HEK293 (cell line): ENCODE measurements around the gene COL5A2.

Experiments
- CTCF ChIA-PET: fragments of 350-600 bp; formaldehyde crosslinking; extraction: SDS; loops from one replicate; lab custom pipeline; 2021; ENCODE audit warnings: antibody characterized with exemption; lab: Yijun Ruan, JAX
- POLR2A ChIA-PET: fragments of 300-600 bp; formaldehyde crosslinking; extraction: SDS; loops from one replicate; lab custom pipeline; 2020; ENCODE audit warnings: antibody characterized with exemption, inconsistent platforms; lab: Yijun Ruan, JAX
- H3K27ac ChIP-seq: fragments of 200-500 bp; sonication (Bioruptor generic); 2 replicates; pipeline ENCODE4 v1.5.1; 2014; ENCODE audit warnings: low read depth, low read length, control low read depth, inconsistent platforms; ENCODE audit errors: extremely low read depth
- H3K36me3 ChIP-seq, 2 experiments: fragments of 200-500 bp in 1 of 2; sonication (Bioruptor generic) in 1 of 2; 1 replicate in 1 of 2; 2 replicates in 1 of 2; pipeline ENCODE4 v1.5.1; 2014 to 2017; ENCODE audit warnings: inconsistent platforms in 2 of 2, low read length in 2 of 2; ENCODE audit not compliant: control insufficient read depth in 2 of 2, insufficient read depth in 1 of 2
- H3K4me1 ChIP-seq: fragments of 200-500 bp; sonication (Bioruptor generic); 2 replicates; pipeline ENCODE4 v1.5.1; 2014; ENCODE audit warnings: mild to moderate bottlenecking, low read length, inconsistent platforms; ENCODE audit not compliant: control insufficient read depth, insufficient read depth
- H3K4me3 ChIP-seq: 2 replicates; pipeline ENCODE4 v1.5.1; 2011; ENCODE audit warnings: low read depth, mild to moderate bottlenecking, control low read depth, low read length, moderate library complexity
- H3K9me3 ChIP-seq: fragments of 200-500 bp; sonication (Bioruptor generic); 2 replicates; pipeline ENCODE4 v1.5.1; 2014; ENCODE audit warnings: low read depth, low read length, inconsistent platforms; ENCODE audit not compliant: control insufficient read depth, insufficient read depth
- BCL11B ChIP-seq: fragments of 450-650 bp; formaldehyde crosslinking; IDR thresholded peaks from 2 replicates; pipeline ENCODE4 v1.5.1; 2016; ENCODE audit warnings: low read depth, missing biosample characterization, missing genetic modification characterization
- CTCF ChIP-seq: fragments of 450-650 bp; formaldehyde crosslinking; IDR thresholded peaks from 2 replicates; pipeline ENCODE4 v1.5.1; 2016; ENCODE audit warnings: missing biosample characterization, missing genetic modification characterization
- FEZF1 ChIP-seq: fragments of 450-650 bp; formaldehyde crosslinking; IDR thresholded peaks from 2 replicates; pipeline ENCODE4 v1.5.1; 2016; ENCODE audit warnings: missing biosample characterization, missing genetic modification characterization
- GLI2 ChIP-seq: fragments of 450-650 bp; formaldehyde crosslinking; IDR thresholded peaks from 2 replicates; pipeline ENCODE4; 2017; ENCODE audit warnings: missing biosample characterization, missing genetic modification characterization, low read depth, borderline replicate concordance
- GLIS1 ChIP-seq: fragments of 450-650 bp; formaldehyde crosslinking; IDR thresholded peaks from 2 replicates; pipeline ENCODE4 v1.5.1; 2016; ENCODE audit warnings: missing biosample characterization, missing genetic modification characterization
- HOXA7 ChIP-seq: sonication (generic); formaldehyde crosslinking; IDR thresholded peaks from 2 replicates; pipeline ENCODE4 v1.8.1; 2022; ENCODE audit warnings: missing genetic modification reagents, borderline replicate concordance
- REST ChIP-seq: fragments of 450-650 bp; formaldehyde crosslinking; IDR thresholded peaks from 2 replicates; pipeline ENCODE4 v1.5.1; 2016; ENCODE audit warnings: missing biosample characterization, missing genetic modification characterization
- SP7 ChIP-seq: fragments of 450-650 bp; formaldehyde crosslinking; IDR thresholded peaks from 2 replicates; pipeline ENCODE4 v1.5.1; 2016; ENCODE audit warnings: missing biosample characterization, missing genetic modification characterization
- ZFP41 ChIP-seq: fragments of 450-650 bp; formaldehyde crosslinking; IDR thresholded peaks from 2 replicates; pipeline ENCODE4 v1.5.1; 2016; ENCODE audit warnings: missing biosample characterization, missing genetic modification characterization, borderline replicate concordance
- ZFP69B ChIP-seq: fragments of 450-650 bp; formaldehyde crosslinking; IDR thresholded peaks from 2 replicates; pipeline ENCODE4 v1.5.1; 2016; ENCODE audit warnings: missing biosample characterization, missing genetic modification characterization
- ZIC2 ChIP-seq: fragments of 450-650 bp; formaldehyde crosslinking; IDR thresholded peaks from 2 replicates; pipeline ENCODE4 v1.5.1; 2016; ENCODE audit warnings: missing biosample characterization, missing genetic modification characterization
- ZNF221 ChIP-seq: fragments of 450-650 bp; formaldehyde crosslinking; IDR thresholded peaks from 2 replicates; pipeline ENCODE4 v1.5.1; 2017; ENCODE audit warnings: missing biosample characterization, missing genetic modification characterization, borderline replicate concordance
- ZNF292 ChIP-seq: fragments of 450-650 bp; formaldehyde crosslinking; IDR thresholded peaks from 2 replicates; pipeline ENCODE4 v1.5.1; 2016; ENCODE audit warnings: low read depth, missing biosample characterization, missing genetic modification characterization, borderline replicate concordance
- ZNF426 ChIP-seq: fragments of 450-650 bp; formaldehyde crosslinking; IDR thresholded peaks from 2 replicates; pipeline ENCODE4 v1.5.1; 2017; ENCODE audit warnings: missing biosample characterization, missing genetic modification characterization, mild to moderate bottlenecking, inconsistent platforms, moderate library complexity
- ZNF510 ChIP-seq: fragments of 450-650 bp; formaldehyde crosslinking; IDR thresholded peaks from 2 replicates; pipeline ENCODE4 v1.5.1; 2018; ENCODE audit warnings: mild to moderate bottlenecking, missing genetic modification characterization, missing biosample characterization; ENCODE audit not compliant: insufficient replicate concordance
- ZNF514 ChIP-seq: fragments of 450-650 bp; formaldehyde crosslinking; IDR thresholded peaks from 2 replicates; pipeline ENCODE4 v1.5.1; 2016; ENCODE audit warnings: missing biosample characterization, missing genetic modification characterization
- ZNF544 ChIP-seq: fragments of 450-650 bp; formaldehyde crosslinking; IDR thresholded peaks from 2 replicates; pipeline ENCODE4 v1.5.0; 2017; ENCODE audit warnings: missing biosample characterization, missing genetic modification characterization
- ZNF558 ChIP-seq: fragments of 450-650 bp; formaldehyde crosslinking; IDR thresholded peaks from 2 replicates; pipeline ENCODE4 v1.5.1; 2016; ENCODE audit warnings: missing biosample characterization, missing genetic modification characterization
- ZNF561 ChIP-seq: fragments of 450-650 bp; IDR thresholded peaks from 2 replicates; pipeline ENCODE4 v1.5.1; 2018; ENCODE audit warnings: missing biosample characterization, missing genetic modification characterization, borderline replicate concordance
- ZNF677 ChIP-seq: fragments of 450-650 bp; IDR thresholded peaks from 2 replicates; pipeline ENCODE4 v1.5.0; 2018; ENCODE audit warnings: missing biosample characterization, mild to moderate bottlenecking, missing genetic modification characterization, moderate library complexity
- ZNF76 ChIP-seq: fragments of 450-650 bp; formaldehyde crosslinking; IDR thresholded peaks from 2 replicates; pipeline ENCODE4; 2016; ENCODE audit warnings: low read depth, missing biosample characterization, missing genetic modification characterization, borderline replicate concordance
- ZXDB ChIP-seq: fragments of 450-650 bp; formaldehyde crosslinking; IDR thresholded peaks from 2 replicates; pipeline ENCODE4 v1.5.1; 2016; ENCODE audit warnings: missing biosample characterization, missing genetic modification characterization
- TF ChIP-seq, protein P1 (sequence below): fragments of 450-650 bp; formaldehyde crosslinking; IDR thresholded peaks from 2 replicates; pipeline ENCODE4 v1.5.1; 2016; ENCODE audit warnings: missing biosample characterization, missing genetic modification characterization, borderline replicate concordance
- TF ChIP-seq, protein P2 (sequence below): sonication (generic); formaldehyde crosslinking; IDR thresholded peaks from 2 replicates; pipeline ENCODE4 v1.8.1; 2022; ENCODE audit warnings: mild to moderate bottlenecking, moderate library complexity, missing genetic modification reagents

The COL5A2 gene

DNA sequence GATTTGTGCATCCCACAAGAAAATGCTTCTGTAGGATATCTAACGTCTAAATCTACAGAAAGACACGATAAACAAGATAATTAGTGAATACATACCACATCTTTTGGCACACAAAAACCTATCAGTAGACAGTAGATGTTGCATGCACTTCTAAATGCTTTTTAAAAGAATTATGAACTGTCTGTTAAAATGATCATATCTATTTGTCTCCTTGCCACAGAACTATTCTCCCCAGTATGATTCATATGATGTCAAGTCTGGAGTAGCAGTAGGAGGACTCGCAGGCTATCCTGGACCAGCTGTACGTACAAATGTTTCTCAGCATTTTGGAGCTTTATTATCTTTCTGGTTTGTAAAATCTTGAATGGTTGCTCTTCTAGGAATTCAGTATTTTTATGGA is 192.7 kb downstream of the COL5A2 start:
- POLR2A ChIA-PET = no interaction called here
- Histone ChIP-seq H3K4me1 (no peaks in the 10 kb centered on the region), H3K27ac (no peak overlapping the region), H3K4me3 (no peak overlapping the region), H3K36me3 (no peaks in the 10 kb centered on the region), H3K9me3 (no peaks in the 10 kb centered on the region)
- TF ChIP-seq GLIS1 (tag by site-specific recombination) = no peak
- no peak for TF ChIP-seq ZNF558
- TF ChIP-seq ZNF561 (tag by site-specific recombination) = no peak
- TF ChIP-seq ZFP41 = no peak
- no peak for TF ChIP-seq ZNF544 (tag by site-specific recombination)
- TF ChIP-seq BCL11B (tag by site-specific recombination) = no peak
- CTCF ChIA-PET = interaction anchor here (0.7 kb wide), 1 partner anchor 8 kb away, joined by 3 read pairs; no protein-coding TSS in a partner anchor

DNA sequence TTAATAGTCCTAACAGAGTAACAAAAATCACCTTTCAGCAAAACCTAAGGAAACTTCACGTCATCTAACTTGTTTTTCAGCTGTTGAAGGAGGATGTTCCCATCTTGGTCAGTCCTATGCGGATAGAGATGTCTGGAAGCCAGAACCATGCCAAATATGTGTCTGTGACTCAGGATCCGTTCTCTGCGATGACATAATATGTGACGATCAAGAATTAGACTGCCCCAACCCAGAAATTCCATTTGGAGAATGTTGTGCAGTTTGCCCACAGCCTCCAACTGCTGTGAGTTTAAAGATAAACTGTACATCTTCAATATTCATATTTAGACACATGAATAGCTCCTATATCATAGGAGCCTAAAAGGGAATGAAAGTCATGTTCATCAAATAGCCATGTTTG is 194.9 kb downstream of the COL5A2 start:
- Histone ChIP-seq H3K36me3 (no peaks in the 10 kb centered on the region), H3K4me1 (no peaks in the 10 kb centered on the region), H3K4me3 (no peak overlapping the region), H3K27ac (no peak overlapping the region), H3K9me3 (no peaks in the 10 kb centered on the region)
- ChIA-PET CTCF (interaction anchor here (0.5 to 2.2 kb wide), 7 partner anchors 91 to 853 kb away, joined by 3 to 15 read pairs (median 4); no protein-coding TSS in a partner anchor), POLR2A (no interaction called here)
- TF ChIP-seq GLI2 (tag by site-specific recombination) (no peak), ZNF221 (tag by site-specific recombination) (no peak), ZNF292 (no peak), ZIC2 (tag by site-specific recombination) (no peak), SP7 (no peak), FEZF1 (no peak), CTCF (tag by site-specific recombination) (no peak), ZNF514 (tag by site-specific recombination) (no peak), ZXDB (tag by site-specific recombination) (no peak)
- TF ChIP-seq, protein P1, sequence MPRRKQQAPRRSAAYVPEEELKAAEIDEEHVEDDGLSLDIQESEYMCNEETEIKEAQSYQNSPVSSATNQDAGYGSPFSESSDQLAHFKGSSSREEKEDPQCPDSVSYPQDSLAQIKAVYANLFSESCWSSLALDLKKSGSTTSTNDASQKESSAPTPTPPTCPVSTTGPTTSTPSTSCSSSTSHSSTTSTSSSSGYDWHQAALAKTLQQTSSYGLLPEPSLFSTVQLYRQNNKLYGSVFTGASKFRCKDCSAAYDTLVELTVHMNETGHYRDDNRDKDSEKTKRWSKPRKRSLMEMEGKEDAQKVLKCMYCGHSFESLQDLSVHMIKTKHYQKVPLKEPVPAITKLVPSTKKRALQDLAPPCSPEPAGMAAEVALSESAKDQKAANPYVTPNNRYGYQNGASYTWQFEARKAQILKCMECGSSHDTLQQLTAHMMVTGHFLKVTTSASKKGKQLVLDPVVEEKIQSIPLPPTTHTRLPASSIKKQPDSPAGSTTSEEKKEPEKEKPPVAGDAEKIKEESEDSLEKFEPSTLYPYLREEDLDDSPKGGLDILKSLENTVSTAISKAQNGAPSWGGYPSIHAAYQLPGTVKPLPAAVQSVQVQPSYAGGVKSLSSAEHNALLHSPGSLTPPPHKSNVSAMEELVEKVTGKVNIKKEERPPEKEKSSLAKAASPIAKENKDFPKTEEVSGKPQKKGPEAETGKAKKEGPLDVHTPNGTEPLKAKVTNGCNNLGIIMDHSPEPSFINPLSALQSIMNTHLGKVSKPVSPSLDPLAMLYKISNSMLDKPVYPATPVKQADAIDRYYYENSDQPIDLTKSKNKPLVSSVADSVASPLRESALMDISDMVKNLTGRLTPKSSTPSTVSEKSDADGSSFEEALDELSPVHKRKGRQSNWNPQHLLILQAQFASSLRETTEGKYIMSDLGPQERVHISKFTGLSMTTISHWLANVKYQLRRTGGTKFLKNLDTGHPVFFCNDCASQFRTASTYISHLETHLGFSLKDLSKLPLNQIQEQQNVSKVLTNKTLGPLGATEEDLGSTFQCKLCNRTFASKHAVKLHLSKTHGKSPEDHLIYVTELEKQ = no peak
- TF ChIP-seq, protein P2, sequence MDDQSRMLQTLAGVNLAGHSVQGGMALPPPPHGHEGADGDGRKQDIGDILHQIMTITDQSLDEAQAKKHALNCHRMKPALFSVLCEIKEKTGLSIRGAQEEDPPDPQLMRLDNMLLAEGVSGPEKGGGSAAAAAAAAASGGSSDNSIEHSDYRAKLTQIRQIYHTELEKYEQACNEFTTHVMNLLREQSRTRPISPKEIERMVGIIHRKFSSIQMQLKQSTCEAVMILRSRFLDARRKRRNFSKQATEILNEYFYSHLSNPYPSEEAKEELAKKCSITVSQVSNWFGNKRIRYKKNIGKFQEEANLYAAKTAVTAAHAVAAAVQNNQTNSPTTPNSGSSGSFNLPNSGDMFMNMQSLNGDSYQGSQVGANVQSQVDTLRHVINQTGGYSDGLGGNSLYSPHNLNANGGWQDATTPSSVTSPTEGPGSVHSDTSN (CRISPR knock-in tag) = no peak

- H3K4me1 ChIP-seq = no peaks in the 10 kb centered on the region
- no peaks in the 10 kb centered on the region for H3K36me3 ChIP-seq
- no peak overlapping the region for H3K27ac ChIP-seq
- H3K9me3 ChIP-seq = no peaks in the 10 kb centered on the region
- no peak overlapping the region for H3K4me3 ChIP-seq
- ChIA-PET POLR2A (no interaction called here), CTCF (interaction anchor here (0.5 to 2.2 kb wide), 10 partner anchors 15 to 852 kb away, joined by 3 to 15 read pairs (median 4); no protein-coding TSS in a partner anchor)
- no peak for TF ChIP-seq ZFP69B (tag by site-specific recombination)
- no peak for TF ChIP-seq HOXA7
- TF ChIP-seq ZNF426 = no peak
- no peak for TF ChIP-seq ZNF76 (tag by site-specific recombination)
- TF ChIP-seq ZNF510 (tag by site-specific recombination) = no peak
- TF ChIP-seq ZNF677 (tag by site-specific recombination) = no peak
- TF ChIP-seq REST (tag by site-specific recombination) = no peak
Measured at GRCh38 chr2:188984065-188984491, 195.5 kb downstream of the COL5A2 start.
